Ectodermal cell (in vitro differentiated cells): ENCODE measurements around the gene CNKSR3.
"Not testable (repeated sequence)": the region's sequence is repeated elsewhere in the genome, so short reads cannot be mapped to it uniquely, and the experiment has no call there.

Experiments used
- H3K27ac ChIP-seq: 2 replicates; pipeline ENCODE4 v1.7.0; 2013; ENCODE audit warnings: mild to moderate bottlenecking, low read depth, low read length; ENCODE audit not compliant: insufficient read depth, poor library complexity, severe bottlenecking
- H3K27me3 ChIP-seq: 2 replicates; pipeline ENCODE4 v1.7.0; 2013; ENCODE audit warnings: mild to moderate bottlenecking, low read length; ENCODE audit not compliant: insufficient read depth, control insufficient read depth, poor library complexity, severe bottlenecking
- H3K36me3 ChIP-seq: one replicate; pipeline ENCODE4 v1.7.0; 2013; ENCODE audit warnings: low read length; ENCODE audit not compliant: control insufficient read depth, insufficient read depth
- H3K4me1 ChIP-seq: one replicate; pipeline ENCODE4 v1.7.0; 2013; ENCODE audit warnings: low read length; ENCODE audit not compliant: control insufficient read depth, insufficient read depth
- H3K4me3 ChIP-seq: 2 replicates; pipeline ENCODE4 v1.7.0; 2013; ENCODE audit warnings: low read depth, low read length, control low read depth; ENCODE audit not compliant: insufficient read depth
- H3K9me3 ChIP-seq: 2 replicates; pipeline ENCODE4 v1.7.0; 2013; ENCODE audit warnings: mild to moderate bottlenecking, low read length, moderate library complexity; ENCODE audit not compliant: control insufficient read depth
- WGBS, 2 experiments: methylation state at CpG; one replicate each; pipeline ENCODE4 v1.1.7; 2013; ENCODE audit warnings: missing lambda C conversion rate in 2 of 2; 5-methylcytosine and 5-hydroxymethylcytosine counted together

Gene CNKSR3

DNA sequence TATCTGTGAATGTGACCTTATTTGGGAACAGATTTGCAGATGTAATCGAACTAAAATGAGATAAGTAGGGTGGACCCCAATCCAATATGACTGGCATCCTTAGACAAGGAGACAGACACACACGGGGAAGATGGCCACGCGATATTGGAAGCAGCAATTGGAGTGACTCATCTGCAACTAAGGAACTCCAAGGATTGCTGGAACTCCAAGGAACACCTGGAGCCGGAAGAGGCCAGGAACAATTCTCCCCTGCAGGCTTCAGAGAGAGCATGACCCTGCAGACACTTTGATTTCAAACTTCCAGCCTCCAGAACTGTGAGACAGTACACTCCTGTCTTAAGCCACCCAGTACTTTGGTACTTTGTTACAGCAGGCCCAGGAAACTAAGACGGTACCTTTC is 19.5 kb upstream of the CNKSR3 start:
- no peak overlapping the region for H3K27ac ChIP-seq

DNA sequence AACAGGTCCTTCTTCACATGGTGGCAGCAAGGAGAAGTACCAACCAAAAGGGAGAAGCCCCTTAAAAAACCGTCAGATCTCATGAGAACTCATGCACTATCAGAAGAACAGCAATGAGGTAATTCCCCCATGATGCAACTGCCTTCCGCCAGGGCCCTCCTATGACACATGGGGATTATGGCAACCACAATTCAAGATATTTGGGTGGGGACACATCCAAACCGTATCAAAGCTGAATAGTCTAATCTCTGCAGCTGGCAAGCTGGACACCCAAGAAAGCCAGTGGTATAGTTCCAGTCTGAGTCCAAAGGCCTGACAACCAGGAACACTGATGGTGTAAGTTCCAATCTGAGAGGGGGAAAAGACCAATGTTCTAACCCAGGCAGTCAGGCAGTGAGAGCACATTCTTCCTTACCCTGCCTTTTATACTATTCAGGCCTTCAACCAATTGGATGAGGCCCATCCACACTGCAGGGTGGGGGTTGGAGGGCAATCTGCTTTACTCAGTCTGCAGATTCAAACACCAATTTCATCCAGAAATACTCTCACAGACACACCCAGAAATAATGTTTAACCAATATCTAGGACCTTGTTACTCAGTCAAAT is 17.9 kb upstream of the CNKSR3 start:
- no peaks in the 10 kb centered on the region for H3K9me3 ChIP-seq
- 94% methylated on average over 3 of the region's 3 CpGs for WGBS, 2 experiments
- H3K27me3 ChIP-seq, result no peaks in the 10 kb centered on the region
- no peaks in the 10 kb centered on the region for H3K4me1 ChIP-seq
- no peak overlapping the region for H3K27ac ChIP-seq
- H3K4me3 ChIP-seq, result no peak overlapping the region
- H3K36me3 ChIP-seq, result no peaks in the 10 kb centered on the region

More for the DNA sequence above, 19.5 kb upstream of the CNKSR3 start:
- H3K27me3 ChIP-seq, result no peaks in the 10 kb centered on the region
- no peak overlapping the region for H3K4me3 ChIP-seq
- 92 to 95% methylated on average over 6 of the region's 6 CpGs for WGBS, 2 experiments
- H3K4me1 ChIP-seq, result no peaks in the 10 kb centered on the region
- H3K9me3 ChIP-seq, result no peaks in the 10 kb centered on the region
- no peaks in the 10 kb centered on the region for H3K36me3 ChIP-seq

DNA sequence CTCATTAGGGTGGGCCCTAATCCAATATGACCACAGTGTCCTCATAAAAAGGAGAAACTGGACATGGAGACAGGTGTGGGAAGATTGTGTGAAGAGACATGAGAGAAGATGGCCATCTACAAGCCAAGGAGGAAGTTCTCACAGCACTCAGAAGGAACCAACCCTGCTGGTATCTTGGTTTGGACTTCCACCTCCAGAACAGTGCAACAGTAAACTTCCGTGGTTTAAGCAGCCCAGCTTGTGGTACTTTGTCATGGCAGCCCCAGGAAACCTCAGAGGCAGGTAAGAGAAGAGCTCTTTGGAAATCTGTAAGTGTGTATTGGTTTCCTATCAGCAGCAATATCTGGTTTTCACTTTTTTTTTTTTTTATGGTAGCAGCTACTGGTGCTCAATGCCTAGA is 16.5 kb upstream of the CNKSR3 start:
- no peaks in the 10 kb centered on the region for H3K9me3 ChIP-seq
- 91 to 94% methylated on average over 1 of the region's 1 CpG for WGBS, 2 experiments
- H3K4me1 ChIP-seq, result no peaks in the 10 kb centered on the region
- no peak overlapping the region for H3K27ac ChIP-seq
- H3K36me3 ChIP-seq, result no peaks in the 10 kb centered on the region
- no peak overlapping the region for H3K4me3 ChIP-seq
- no peaks in the 10 kb centered on the region for H3K27me3 ChIP-seq

DNA sequence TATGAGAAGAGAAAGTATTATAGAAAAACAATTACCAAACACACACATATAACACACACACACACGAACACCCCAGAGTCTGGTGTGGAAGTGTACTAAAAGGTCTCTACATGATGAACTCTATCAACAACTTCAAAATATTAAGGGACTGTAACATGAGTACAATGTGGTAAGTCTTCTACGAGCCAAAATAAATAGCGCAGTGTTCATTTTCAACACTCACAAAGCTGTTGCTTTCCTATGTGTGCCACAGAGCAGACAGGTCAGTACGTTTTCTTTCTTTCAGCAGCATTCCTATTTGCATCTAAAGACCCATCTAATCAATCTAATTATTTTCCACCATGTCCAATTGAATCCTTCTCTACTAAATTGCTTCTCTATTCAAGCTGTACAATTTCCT is 12.1 kb upstream of the CNKSR3 start:
- WGBS, 2 experiments, result 91 to 96% methylated on average over 4 of the region's 4 CpGs
- Histone ChIP-seq H3K4me1 (peaks cover 5% of the 10 kb centered on the region), H3K9me3 (peaks cover 4% of the 10 kb centered on the region), H3K27ac (no peak overlapping the region), H3K36me3 (no peaks in the 10 kb centered on the region), H3K4me3 (no peak overlapping the region), H3K27me3 (no peaks in the 10 kb centered on the region)

DNA sequence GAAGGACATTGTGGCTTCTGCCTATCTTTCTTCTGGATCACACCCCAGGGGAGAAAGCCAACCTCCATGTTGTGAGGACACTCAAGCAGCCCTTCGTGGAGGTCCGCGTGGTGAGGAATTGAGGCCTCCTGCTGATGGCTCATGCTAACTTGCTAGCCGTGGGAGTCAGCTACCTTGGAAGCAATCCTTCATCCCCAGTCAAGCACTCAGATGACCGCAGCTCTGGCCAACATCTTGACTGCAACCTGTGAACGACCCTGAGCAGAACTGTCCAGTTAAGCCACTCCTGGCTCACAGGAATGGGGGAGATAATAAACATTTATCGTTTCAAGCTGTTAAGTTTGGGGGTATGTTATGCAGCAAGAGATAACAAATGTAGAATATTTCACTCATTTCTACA is 10.9 kb upstream of the CNKSR3 start:
- 92 to 97% methylated on average over 6 to 7 of the region's 7 CpGs for WGBS, 2 experiments
- H3K4me3 ChIP-seq, result no peak overlapping the region
- no peak overlapping the region for H3K27ac ChIP-seq
- peaks cover 5% of the 10 kb centered on the region for H3K4me1 ChIP-seq
- H3K36me3 ChIP-seq, result no peaks in the 10 kb centered on the region
- H3K27me3 ChIP-seq, result no peaks in the 10 kb centered on the region
- peaks cover 4% of the 10 kb centered on the region for H3K9me3 ChIP-seq

DNA sequence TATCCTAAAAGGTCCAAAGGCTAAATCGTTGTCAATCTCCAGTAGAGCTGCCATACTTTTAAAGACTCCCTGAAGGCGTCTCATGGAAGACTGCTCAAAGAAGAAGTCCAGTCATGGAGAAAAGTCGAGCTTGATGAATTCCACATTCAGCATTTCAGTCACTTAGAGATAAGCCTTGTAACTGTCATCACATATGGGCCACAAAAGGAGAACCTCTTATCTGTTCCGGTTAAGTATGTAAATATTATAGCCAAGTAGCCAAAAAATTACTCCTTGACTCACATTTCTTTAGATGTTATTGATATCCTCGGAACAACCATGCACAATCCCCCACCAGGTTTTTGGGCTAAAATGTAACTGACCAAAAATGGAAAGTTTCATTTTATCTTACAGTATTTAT is 9.8 kb upstream of the CNKSR3 start:
- 44 to 57% methylated on average over 4 to 5 of the region's 5 CpGs for WGBS, 2 experiments

DNA sequence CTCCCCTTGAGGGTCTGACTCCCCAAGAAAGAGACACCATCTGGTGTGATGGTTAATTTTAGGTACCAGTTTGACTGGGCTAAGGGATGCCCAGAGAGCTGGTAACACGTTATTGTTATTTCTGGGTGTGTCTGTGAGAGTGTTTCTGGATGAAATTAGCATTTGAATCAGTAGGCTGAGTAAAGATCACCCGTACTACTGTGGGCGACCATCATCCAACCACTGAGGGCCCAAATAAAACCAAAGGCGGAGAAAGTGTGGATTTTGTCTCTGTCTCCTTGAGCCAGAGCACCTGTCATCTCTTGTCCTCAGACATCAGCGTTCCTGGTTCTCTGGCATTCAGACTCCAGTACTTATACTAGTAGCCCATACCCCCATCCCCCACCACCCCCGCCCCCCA is 7.9 kb upstream of the CNKSR3 start:
- no peaks in the 10 kb centered on the region for H3K27me3 ChIP-seq
- 53 to 68% methylated on average over 5 of the region's 6 CpGs for WGBS, 2 experiments
- no peak overlapping the region for H3K27ac ChIP-seq
- H3K9me3 ChIP-seq, result peaks cover 4% of the 10 kb centered on the region
- no peaks in the 10 kb centered on the region for H3K36me3 ChIP-seq
- no peak overlapping the region for H3K4me3 ChIP-seq
- peaks cover 10% of the 10 kb centered on the region for H3K4me1 ChIP-seq

More for the DNA sequence above, 9.8 kb upstream of the CNKSR3 start:
- Histone ChIP-seq H3K27me3 (no peaks in the 10 kb centered on the region), H3K4me1 (peaks cover 10% of the 10 kb centered on the region), H3K27ac (no peak overlapping the region), H3K4me3 (no peak overlapping the region), H3K9me3 (peaks cover 4% of the 10 kb centered on the region), H3K36me3 (no peaks in the 10 kb centered on the region)

DNA sequence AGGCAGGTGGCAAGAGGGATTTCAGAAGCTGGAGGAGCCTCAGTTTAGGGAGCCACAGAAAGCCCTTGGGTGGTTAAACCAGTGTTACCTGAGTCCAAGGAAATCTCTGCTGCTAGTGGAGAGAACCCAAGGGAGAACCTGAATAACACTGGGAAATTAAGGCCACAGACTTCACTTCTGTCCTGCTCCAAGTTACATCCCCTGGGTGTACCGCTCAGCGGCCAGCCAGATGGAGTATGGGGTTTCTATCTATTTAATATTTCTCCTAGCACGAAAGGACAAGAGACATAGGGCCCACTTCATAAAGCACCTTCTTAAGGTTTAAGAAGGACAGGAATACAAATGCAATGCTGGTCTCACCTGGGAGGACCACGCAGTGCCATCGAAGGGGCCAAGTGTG is 5.8 kb upstream of the CNKSR3 start:
- Histone ChIP-seq H3K4me3 (no peak overlapping the region), H3K9me3 (peaks cover 2% of the 10 kb centered on the region), H3K4me1 (peaks cover 13% of the 10 kb centered on the region), H3K27me3 (no peaks in the 10 kb centered on the region), H3K27ac (no peak overlapping the region), H3K36me3 (no peaks in the 10 kb centered on the region)
- 93 to 98% methylated on average over 5 of the region's 5 CpGs for WGBS, 2 experiments

DNA sequence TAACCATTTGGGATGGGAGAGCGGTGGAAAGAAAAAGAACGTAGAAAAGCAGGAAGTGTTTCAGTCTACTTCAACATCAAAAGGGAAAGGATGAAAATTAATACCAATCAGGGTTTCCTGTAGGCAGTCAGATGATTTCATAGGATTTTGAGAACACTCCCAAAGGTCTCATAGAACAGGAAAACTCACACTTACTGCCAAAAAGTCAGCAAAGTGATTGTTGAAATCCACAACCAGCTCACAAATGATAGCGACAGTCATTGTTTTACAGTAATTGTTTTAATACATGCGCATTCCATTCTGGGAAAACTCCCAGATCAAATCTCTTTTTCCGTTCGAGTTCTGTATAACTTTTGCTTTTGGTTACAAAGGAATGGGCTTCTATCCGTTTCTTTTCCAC is 5.3 kb upstream of the CNKSR3 start:
- no peak overlapping the region for H3K27ac ChIP-seq
- no peaks in the 10 kb centered on the region for H3K9me3 ChIP-seq
- H3K36me3 ChIP-seq, result no peaks in the 10 kb centered on the region
- H3K4me1 ChIP-seq, result peaks cover 13% of the 10 kb centered on the region
- no peaks in the 10 kb centered on the region for H3K27me3 ChIP-seq
- no peak overlapping the region for H3K4me3 ChIP-seq
- WGBS, 2 experiments, result 80% methylated on average over 7 of the region's 7 CpGs

DNA sequence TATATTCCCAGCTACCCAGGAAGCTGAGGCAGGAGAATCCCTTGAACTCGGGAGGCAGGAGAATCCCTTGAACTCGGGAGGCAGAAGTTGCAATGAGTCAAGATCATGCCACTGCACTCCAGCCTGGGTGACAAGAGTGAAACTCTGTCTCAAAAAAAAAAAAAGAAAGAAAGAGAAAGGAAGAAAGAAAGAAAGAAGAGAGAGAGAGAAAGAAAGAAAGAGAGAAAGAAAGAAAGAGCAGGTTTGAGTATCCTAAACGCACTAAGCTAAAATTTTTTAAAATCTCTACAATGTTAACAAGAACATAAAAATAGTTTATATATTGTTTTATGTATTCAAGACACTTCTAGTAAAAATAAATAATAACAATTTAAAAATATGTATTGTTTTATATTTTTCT is 4.6 kb upstream of the CNKSR3 start:
- H3K27me3 ChIP-seq, H3K9me3 ChIP-seq, H3K4me3 ChIP-seq, H3K36me3 ChIP-seq, H3K27ac ChIP-seq: not testable (repeated sequence)
- peaks cover 13% of the 10 kb centered on the region for H3K4me1 ChIP-seq
- WGBS, 2 experiments, result 93 to 97% methylated on average over 2 to 3 of the region's 3 CpGs

DNA sequence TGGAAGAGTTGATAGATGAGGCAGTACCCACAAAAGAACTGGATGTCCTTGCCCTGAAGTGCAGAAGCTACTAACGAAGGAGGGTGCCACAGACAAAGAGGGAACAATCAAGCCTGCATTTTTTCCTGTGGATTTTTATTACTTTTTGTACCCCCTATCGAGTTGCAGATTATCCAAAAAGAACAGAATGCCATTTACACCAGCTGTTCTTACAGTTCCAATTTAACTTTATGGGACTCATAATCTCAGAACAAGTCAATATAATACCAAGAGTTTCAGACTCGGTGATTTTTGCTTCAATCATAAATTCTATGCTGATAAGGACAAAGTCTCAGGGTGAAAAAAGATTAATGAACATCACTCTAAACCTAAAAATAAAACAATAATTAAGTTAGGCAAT is 4.0 kb upstream of the CNKSR3 start:
- Histone ChIP-seq H3K36me3 (no peaks in the 10 kb centered on the region), H3K27me3 (no peaks in the 10 kb centered on the region), H3K27ac (no peak overlapping the region), H3K9me3 (no peaks in the 10 kb centered on the region), H3K4me1 (peaks cover 11% of the 10 kb centered on the region), H3K4me3 (no peak overlapping the region)
- 81 to 88% methylated on average over 2 to 3 of the region's 3 CpGs for WGBS, 2 experiments
